Measurements from ENCODE around the gene FHOD3.

The FHOD3 gene
- 0 to 0.19 (median 0) reads per million in 3 experiments for total RNA-seq

GRCh38 chr18:36297417-36298125 is at the start of gene FHOD3:
Gene FHOD3, plus strand, starts transcription at chr18:36297713. Its CDS starts 123 bp downstream, at chr18:36297836.
- DNase-seq: no peak

- DNase-seq: no peak
Measured at GRCh38 chr18:36249392-36249791, 48.1 kb upstream of the FHOD3 start.

- DNase-seq: no peak
Measured at GRCh38 chr18:36250827-36251226, 46.7 kb upstream of the FHOD3 start.

- DNase-seq: no peak
Measured at GRCh38 chr18:36255072-36255698, 42.3 kb upstream of the FHOD3 start.

GRCh38 chr18:36256094-36256493 is 41.4 kb upstream of the FHOD3 start:
- no peak for DNase-seq

GRCh38 chr18:36262971-36263370 is 34.5 kb upstream of the FHOD3 start:
- DNase-seq: no peak

- no peak for DNase-seq
Measured at GRCh38 chr18:36264283-36264682, 33.2 kb upstream of the FHOD3 start.

- DNase-seq: no peak
Measured at GRCh38 chr18:36265015-36265414, 32.5 kb upstream of the FHOD3 start.

- DNase-seq: no peak
Measured at GRCh38 chr18:36269157-36269556, 28.4 kb upstream of the FHOD3 start.

- no peak for DNase-seq
Measured at GRCh38 chr18:36271153-36271552, 26.4 kb upstream of the FHOD3 start.

GRCh38 chr18:36273347-36273746 is 24.2 kb upstream of the FHOD3 start:
- no peak for DNase-seq

GRCh38 chr18:36274083-36274715 is 23.3 kb upstream of the FHOD3 start:
- DNase-seq: no peak

GRCh38 chr18:36275561-36275960 is 22.0 kb upstream of the FHOD3 start:
- no peak for DNase-seq

- no peak for DNase-seq
Measured at GRCh38 chr18:36279001-36279400, 18.5 kb upstream of the FHOD3 start.

- DNase-seq: no peak
Measured at GRCh38 chr18:36281936-36282335, 15.6 kb upstream of the FHOD3 start.

- no peak for DNase-seq
Measured at GRCh38 chr18:36283448-36283847, 14.1 kb upstream of the FHOD3 start.

- DNase-seq: no peak
Measured at GRCh38 chr18:36284268-36284667, 13.2 kb upstream of the FHOD3 start.

GRCh38 chr18:36284671-36285295 is 12.7 kb upstream of the FHOD3 start:
- peak; percentile 43 for DNase-seq

GRCh38 chr18:36287653-36288052 is 9.9 kb upstream of the FHOD3 start:
- no peak for DNase-seq

- DNase-seq: no peak
Measured at GRCh38 chr18:36288689-36289088, 8.8 kb upstream of the FHOD3 start.

- DNase-seq: no peak
Measured at GRCh38 chr18:36294031-36294430, 3.5 kb upstream of the FHOD3 start.

GRCh38 chr18:36295214-36295613 is 2.3 kb upstream of the FHOD3 start:
- DNase-seq: no peak

- no peak for DNase-seq
Measured at GRCh38 chr18:36295880-36296301, 1.6 kb upstream of the FHOD3 start.

Measured in central memory CD4-positive, alpha-beta T cell (primary cell).